HG02981 (cell line): ENCODE measurements around the gene SYT13.
"Not testable (repeated sequence)": the region's sequence is repeated elsewhere in the genome, so short reads cannot be mapped to it uniquely, and the experiment has no call there.

Experiments used
- ATAC-seq: cut with Tn5 transposase; IDR thresholded peaks from one replicate; pipeline ENCODE4 v1.9.1; 2021; ENCODE audit warnings: mild to moderate bottlenecking, moderate library complexity; ENCODE audit not compliant: unreplicated experiment

The SYT13 gene

DNA sequence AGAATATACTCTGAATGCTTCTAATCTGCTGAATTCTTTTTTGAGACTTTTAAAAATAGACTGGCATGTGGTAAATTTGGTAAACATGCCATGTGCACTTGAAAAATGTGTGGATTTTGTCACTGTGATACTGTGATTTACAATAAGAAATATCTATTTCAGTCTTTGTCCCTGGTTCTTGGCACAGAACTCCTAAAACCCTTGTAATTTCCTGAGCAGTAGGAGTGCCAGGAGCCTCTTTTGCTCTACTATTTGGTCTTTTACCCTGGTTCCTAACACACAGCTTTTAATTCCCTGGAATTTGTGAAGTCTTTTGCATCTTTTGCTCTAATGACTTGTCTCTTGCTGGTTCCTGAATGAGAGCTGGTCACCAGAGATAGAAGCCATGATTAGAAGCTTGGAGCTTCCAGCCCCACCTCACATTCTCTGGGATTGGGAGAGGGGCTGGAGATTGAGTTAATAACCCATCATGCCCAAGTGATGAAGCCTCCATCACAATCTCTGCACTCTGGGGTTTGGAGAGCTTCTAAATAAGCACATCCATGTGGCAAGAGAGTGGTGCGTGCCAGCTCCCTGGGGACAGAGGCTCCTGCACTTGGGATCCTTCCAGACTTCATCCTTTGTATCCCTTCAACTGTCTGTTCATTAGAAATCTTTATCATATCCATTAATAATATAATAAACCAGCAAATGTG is 27.2 kb upstream of the SYT13 start:
- no peak for ATAC-seq

DNA sequence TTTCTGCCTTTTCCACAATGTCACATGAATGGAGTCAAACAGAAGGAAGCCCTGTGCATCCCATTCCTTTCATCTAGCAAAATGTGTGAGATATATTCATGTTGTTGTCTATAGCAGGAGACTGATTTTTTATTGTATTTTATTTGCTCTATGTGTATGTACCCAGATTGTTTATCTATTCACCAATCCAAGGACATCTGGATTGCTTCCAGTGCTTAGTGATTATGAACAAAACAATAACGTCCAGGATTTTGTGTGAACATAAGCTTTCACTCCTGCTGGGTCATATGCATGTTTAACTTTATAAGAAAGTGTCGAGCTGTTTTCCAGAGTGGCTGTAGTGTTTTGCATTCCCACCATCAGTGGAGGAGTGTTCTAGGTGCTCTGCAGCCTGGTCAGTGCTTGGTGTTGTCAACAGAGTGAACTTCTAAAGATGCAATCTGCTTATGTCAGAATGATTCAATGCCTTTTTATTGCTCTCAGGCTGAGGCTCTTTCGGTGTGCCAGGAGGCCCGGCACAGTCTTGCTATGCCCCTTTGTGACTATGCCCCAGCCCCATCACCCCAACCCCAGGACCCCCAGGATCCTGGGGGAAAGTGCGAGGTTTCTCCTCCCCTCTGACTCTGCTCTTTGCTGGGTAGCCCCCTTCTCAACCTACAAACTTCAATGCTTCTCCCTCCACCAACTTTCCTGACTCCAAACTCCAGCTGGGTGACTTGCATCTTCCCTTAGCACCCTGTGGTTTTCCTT is 19.9 kb upstream of the SYT13 start:
- ATAC-seq, result no peak

DNA sequence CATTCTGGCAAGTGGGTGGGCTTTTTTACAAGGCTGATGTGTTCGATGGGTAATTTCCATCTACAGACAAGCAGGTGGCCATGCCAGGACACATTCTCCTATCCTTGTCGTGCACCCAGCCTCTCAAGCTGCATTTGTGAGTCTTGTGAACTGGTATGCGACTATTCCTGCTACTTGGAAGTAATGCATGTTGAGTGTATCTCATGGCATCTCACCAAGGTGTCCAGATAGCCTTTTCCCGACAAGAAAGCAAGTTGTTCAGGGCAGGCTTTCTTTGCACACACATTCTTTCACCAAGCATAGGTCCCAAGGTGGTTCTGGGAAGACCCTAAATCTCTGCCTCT is 18.8 kb upstream of the SYT13 start:
- ATAC-seq, result no peak

DNA sequence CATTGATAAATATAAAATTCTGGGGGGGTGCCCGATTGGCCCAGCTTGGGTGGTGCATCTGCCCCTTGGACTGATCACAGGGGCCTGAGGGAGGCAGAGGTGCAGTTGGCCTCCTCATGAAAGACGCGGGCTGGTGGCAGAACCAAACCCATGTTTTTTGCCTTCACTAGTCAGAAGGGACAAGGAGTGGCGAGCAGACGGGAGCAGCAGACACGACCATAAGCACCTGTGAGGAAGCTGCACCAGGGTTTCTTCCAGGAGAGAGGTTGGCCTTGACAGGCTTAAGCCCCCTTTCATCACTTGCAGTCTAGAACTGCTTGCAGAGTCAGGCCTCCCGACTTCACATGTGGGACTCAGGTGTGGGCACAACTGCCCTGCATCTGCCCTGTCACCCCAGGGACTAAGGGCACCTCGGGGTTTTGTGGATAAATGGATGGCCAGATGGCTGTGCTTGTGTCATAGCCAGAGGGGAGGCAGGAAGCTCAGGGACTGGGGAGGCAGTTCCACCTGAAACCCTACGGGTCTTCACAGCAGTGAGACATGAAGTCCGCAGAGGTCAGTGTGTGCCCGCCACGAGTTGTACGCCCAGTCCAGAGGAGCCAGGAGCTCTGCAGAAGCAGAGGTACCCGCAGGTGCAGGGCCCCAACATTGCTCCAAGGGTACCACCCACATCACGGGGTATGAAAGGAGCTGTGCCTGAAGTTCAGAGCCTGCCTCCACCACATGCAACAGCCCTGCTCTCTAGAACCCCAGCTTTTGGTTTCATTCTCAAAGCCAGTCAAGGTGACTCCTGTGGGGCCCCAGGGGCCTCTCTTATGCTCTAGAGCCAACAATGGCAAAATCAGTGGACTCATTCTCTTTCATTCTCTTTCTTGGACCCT is 18.2 kb upstream of the SYT13 start:
- no peak for ATAC-seq

DNA sequence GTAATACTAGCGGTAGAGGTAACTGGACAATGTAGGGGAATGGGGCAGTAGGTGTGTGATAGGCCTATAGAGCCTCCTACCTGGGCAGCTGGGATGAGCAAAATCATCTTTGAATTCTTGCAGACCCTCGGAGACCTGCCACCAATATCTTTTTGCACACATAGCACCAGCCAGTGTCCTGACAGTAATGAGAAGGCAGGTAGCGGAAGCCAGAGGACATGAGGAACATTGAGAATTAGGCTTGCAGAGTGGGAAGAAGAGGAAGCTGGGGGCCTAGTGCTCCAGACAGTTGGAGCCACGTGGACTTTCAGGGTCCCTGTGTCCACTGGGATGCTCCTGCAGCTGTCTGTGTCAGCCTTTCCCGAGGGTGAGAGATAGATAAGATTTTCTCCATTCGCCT is 17.2 kb upstream of the SYT13 start:
- ATAC-seq, result no peak

DNA sequence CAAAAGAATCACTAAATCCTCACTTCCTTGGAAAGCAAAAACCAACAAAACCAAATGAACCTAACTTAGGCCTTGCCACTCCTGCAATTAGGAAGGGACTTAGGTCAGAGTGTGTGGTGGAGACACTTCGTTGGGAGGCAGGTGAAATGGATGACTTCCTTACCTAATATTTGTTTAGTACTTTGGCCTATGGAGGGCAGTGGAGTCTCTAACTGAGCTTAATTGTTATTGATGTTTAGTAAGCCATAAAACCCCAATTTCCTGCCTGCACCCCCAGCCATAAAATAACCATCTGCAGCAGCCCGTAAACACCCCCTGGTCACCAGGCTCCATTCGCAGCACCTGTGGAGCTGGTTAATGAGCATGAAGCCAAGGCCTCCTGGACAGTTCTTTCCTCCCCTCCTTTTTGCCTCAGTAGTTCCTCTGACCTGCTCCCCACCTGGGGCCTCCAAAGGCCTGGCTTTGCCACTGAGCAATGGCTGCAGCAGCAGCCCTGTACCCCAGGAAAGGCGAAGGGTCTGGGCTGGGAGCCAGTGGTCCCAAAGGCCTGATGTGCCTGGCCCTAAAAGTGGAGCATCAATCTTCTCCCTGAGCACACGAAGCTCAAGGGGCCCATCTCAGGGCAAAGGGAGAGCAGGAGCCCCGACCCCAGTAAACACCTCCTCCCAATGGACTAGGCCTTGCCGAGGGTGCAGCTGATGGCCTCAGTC is 15.6 kb upstream of the SYT13 start:
- no peak for ATAC-seq

DNA sequence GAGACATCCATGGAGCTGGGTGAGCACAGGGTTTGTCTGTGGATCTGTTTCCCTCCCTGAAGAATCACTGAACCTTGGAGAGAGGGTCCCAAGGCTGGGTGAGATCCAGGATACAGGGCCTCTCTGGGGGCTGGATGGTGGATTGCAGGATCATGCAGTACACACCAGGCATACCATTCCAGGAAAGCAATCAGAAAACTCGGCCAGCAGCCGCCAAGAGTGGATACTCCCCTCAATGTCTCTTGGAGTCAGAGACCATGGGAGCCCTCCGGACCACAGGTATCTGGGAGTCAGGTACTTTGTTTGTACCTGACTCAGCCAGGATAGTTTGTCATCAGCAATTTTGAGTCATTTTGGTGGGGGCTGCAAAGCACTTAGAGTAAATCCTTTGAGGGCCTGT is 14.6 kb upstream of the SYT13 start:
- ATAC-seq, result no peak

DNA sequence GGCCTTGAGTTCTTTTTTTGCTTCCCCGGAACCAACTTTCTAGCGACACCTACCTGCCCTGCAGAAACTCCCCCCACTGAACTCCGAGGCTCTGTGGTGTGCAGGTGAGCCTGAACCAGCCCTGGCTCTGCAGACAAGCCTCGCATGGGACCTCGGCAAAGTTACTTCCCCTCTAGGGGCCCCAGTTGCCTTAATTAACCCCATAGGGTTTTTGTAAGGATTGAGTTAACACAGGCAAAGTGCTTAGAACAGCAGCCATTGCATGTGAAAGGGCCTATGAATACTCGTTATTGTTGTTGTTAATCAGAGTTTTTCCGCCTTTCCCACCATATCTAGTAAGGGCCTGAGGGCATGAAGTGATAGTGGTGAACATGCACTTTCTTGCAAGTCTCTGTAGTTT is 12.6 kb upstream of the SYT13 start:
- ATAC-seq, result no peak

DNA sequence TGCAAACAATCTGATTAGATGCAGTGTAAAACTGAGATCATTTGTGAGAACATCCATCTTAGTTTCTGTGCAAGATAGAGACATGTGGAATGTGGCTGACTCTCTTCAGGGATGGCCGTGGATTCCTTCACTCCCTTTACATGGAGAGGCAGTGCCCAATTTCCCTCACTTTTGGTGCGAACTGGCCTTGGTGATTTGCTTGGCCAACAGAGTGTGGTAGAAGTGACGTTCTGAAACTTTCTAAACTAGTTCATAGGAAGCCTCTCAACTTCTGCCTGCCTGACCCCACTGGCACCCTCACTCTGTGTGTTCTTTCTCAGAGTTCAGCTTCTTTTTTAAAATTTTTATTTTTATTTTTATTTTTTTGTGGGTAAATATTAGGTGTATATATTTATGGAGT is 9.9 kb upstream of the SYT13 start:
- ATAC-seq, result no peak

DNA sequence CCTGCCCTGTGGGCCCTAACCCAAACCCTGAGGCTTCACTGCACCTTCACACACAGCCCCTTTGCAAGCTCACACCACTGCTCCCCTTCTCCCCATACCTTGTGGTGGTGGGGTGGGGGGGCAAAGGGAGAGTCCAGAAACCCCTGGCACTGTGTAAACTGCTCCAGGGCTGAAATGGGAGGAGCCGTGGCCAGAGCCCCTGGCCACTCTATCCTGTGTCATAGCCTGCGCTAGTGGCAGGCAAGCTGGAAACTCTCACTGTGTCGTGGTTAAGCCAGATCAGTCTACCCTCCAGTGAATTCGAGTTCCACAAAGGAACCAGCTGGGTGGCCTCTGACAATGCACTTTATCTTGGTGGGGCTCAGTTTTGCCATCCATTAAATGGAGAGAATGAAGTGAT is 8.4 kb upstream of the SYT13 start:
- ATAC-seq, result no peak

DNA sequence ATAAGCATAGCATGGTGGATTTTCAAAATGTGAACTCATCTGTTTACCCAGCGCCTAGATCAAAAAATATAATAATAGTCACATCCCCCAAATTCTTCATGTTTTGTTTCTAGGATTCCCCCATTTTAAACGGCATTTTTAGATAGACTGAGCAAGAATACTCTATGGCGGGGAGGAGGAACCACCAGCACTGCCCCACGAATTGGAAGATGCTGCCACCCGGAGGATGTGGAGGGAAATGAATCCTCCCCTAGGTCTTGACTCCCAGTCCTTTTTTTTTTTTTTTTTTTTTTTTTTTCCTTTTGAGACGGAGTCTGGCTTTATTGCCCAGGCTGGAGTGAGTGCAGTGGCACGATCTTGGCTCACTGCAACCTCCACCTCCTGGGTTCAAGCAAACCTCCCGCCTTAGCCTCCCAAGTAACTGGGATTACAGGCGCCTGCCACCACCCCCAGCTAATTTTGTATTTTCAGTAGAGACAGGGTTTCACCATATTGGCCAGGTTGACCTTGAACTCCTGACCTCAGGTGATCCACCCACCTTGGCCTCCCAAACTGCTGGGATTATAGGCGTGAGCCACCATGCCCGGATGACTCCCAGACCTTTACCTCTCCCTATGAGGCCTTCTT is 7.5 kb upstream of the SYT13 start:
- not testable (repeated sequence) for ATAC-seq

DNA sequence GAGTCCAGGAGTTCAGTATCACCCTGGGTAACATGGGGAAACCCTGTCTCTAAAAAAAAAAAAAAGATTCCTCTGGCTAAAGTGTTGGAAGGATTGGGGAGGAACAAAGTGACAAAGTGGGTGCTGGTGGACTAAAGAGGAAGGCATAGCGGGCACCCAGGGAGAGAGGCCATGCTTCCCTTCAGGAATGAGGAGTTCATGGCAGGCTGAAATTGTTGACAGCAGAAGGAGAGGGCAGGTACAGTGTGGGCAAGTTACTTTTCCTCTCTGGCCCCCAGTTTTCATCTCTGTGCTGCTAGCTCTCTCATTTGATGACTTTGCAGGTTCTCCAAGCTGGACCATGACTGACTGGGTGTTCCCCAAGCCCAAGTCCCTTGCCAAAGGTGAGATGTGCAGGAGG is 4.4 kb upstream of the SYT13 start:
- no peak for ATAC-seq

DNA sequence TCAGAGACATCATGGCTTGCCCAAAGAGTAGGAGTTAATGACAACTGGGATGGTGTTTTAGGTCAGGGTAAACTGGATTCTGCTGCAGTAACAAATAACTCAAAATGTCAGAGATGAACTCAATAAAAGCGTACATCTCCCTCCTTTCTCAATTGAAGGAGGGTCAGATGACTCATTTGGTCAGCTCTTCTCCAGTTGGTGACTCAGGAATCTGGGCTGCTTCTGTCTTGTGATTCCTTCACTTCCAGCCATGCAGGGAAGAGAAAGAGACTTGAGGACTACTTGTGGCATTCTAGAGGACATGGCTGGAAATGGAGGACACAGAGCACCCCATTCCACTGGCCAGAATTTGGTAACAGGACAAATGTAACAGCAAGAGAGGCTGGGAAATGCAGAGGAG is 3.2 kb upstream of the SYT13 start:
- no peak for ATAC-seq

DNA sequence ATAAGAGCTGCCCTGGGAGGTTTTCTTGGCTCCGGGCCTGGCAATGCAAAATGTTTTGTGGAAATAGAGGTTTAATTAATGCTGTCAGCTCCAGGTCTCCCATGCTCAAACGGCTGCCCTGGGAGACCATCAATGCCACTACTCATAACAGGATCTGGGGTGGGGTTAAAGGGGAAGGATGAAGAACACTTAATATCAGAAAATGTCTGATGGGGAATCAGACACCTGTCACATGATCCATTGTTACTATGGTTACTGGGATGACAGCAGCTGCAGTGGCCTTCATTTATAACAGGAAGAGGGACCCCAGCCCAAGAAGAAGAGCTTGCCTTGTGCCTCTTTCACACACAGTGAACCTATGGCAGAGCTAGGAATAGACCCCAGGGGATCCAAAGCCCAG is 2.2 kb upstream of the SYT13 start:
- no peak for ATAC-seq

DNA sequence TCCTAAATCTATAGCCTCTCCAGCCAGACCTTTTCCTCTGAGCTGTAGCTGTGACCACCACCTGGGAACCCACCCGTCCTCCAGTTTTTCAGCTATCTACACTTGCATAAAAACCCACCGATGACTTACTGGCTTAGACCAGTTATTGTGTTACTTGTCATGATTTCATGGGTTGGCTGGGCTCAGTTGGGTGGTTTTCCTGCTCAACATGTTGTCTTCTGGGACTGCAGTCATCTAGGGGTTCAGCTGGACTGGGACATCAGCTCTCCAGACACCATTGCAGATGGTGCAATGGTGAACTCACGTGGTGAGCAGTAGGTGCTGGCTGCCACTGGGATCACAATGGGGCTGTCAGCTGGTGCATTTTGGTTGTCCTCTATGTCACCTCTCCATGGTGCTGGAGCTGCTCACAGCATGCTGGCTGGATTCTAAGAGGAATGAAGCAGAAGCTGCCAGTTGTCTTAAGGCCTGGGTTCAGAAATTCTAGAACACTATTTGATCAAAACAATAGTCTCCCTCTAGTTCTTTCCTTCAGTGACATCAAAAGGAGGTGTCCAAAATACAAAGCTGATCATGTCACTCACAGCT is 1.3 kb upstream of the SYT13 start:
- no peak for ATAC-seq

DNA sequence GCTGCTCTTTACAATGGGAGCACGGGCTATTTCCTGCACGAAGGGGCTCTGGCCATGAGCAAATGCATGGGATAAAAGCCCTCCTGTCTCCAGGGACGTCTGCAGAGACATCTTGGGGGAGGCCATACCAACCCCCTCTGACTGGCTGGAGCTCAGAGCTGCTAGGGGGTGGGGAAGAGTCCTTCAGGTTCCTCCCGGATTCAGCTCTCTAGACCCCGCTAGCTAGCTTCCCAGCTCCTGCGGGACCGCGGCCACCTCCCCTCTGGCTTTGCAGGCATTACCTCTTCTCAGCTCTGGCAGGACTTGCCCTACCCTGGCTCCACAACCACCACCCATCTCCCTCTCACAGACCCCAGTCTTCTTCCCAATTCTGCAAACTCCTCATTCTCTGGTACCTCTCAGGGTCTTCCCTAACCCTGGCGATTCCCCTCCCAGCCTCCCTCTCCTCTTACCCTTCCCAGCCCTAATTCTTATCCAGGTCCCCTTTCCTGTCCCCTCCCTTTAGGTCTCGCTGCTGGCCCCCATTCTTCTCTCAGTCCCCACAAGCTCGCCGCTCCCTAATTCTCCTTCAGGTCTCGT is 802 bp downstream of the SYT13 start:
- ATAC-seq, result no peak

DNA sequence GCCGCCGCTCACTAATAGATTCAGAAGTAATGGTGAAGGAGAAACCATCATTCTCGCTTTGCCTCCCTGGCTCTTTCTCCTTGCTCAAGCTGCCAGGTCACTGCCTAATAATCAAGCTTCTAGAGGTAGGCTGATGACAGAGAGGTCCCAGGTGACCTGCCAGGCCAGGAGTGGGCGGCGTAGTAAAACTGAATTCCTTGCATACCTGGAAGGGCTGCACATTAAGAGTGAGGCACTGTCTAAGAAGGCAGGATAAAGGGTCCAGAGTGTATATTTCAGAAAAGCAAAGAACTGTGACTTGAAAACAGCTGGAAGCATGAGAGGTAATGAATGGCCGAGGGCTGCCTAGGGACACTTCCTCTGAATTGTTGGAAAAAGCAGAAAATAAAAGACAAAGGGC is 4.1 kb downstream of the SYT13 start:
- ATAC-seq, result no peak

DNA sequence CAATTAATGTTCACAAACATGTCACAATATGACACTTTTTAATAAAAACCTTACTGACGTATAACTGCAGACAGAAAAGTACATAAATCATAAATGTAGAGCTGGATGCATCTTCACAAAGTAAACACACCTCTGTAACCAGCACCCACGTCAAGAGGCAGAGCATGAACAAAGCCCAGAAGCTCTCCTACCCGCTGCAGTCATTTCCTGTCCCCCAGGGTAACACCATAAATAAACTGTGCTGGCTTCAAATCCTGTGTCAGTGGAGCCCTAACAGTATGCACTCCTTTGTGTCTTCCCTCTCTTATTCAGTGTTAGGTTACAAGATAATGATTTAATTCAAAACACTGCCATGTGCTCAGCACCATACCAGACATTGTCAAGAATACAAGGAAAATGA is 5.7 kb downstream of the SYT13 start:
- ATAC-seq, result no peak

DNA sequence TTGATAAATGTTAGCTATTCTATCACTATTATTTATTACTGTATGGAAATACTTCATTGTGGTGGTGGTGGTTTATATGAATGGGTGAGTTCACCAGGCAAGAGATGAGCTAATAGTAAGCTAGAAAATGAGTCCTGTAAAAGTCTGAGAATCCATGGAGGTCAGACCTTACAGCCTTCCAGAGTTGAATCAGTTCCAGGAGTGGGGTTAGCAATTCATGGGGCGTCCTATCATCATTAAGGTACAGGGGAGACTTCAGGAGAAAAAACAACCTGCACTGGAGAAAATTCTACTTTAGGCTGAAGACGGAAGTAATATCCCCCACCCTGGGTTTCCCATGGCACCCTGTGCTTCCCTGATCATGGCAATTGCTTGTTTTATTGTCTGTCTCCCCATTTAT is 6.5 kb downstream of the SYT13 start:
- ATAC-seq, result no peak

DNA sequence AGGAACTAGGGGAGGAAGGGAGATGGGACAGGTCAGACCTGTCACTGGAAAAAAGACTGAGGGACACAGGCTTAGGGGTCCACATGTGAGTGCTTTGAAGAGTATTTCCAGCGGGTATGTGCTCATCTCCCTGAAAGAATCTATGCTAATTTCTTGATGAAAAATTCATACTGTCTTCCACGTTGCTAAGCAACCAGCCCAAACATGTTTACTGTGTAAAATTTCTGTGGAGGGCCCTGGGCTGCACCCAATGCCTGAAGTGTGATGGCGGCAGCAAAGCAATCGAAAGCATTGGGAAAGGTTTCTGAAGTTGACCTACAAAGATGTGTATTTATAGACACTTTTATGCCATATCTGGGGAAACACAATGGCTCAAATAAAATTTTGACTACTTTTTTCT is 7.4 kb downstream of the SYT13 start:
- no peak for ATAC-seq
